H9 (cell line): ENCODE results near the gene SPRR2E. TPM values are rescaled to one million over a fixed set of nuclear protein-coding genes. Genes with fewer than 3 reads are reported as not detected.
"Not testable (repeated sequence)": the region's sequence is repeated elsewhere in the genome, so short reads cannot be mapped to it uniquely, and the experiment has no call there.

ENCODE experiments used
- DNase-seq: peaks from one replicate; pipeline ENCODE4 v3.0.0-alpha.2; 2017
- H2AFZ ChIP-seq: one replicate; pipeline ENCODE4 v1.6.1; 2013; ENCODE audit warnings: mild to moderate bottlenecking, low read length, control low read depth, moderate library complexity
- H2AK5ac ChIP-seq: 2 replicates; pipeline ENCODE4 v1.6.1; 2013; ENCODE audit warnings: low read length, control low read depth, mixed read lengths; ENCODE audit not compliant: insufficient read length
- H2BK120ac ChIP-seq: one replicate; pipeline ENCODE4 v1.6.1; 2013; ENCODE audit warnings: low read depth, mild to moderate bottlenecking, low read length, control low read depth, inconsistent platforms; ENCODE audit not compliant: poor library complexity, severe bottlenecking
- H2BK12ac ChIP-seq: 2 replicates; pipeline ENCODE4 v1.6.1; 2013; ENCODE audit warnings: low read length, control low read depth, mixed read lengths, low read depth; ENCODE audit not compliant: insufficient read length
- H2BK15ac ChIP-seq: 2 replicates; pipeline ENCODE4 v1.6.1; 2013; ENCODE audit warnings: low read depth, low read length, control low read depth
- H2BK20ac ChIP-seq: one replicate; pipeline ENCODE4 v1.6.1; 2013; ENCODE audit warnings: low read depth, mild to moderate bottlenecking, low read length, control low read depth, inconsistent platforms; ENCODE audit not compliant: poor library complexity, severe bottlenecking
- H2BK5ac ChIP-seq: 2 replicates; pipeline ENCODE4 v1.6.1; 2013; ENCODE audit warnings: low read length, control low read depth, mixed read lengths; ENCODE audit not compliant: insufficient read length
- H3K14ac ChIP-seq: 2 replicates; pipeline ENCODE4 v1.6.1; 2013; ENCODE audit warnings: low read length, control low read depth; ENCODE audit not compliant: insufficient read depth
- H3K18ac ChIP-seq: 2 replicates; pipeline ENCODE4 v1.6.1; 2013; ENCODE audit warnings: low read depth, mild to moderate bottlenecking, mixed read lengths, low read length, control low read depth; ENCODE audit not compliant: insufficient read length
- H3K23ac ChIP-seq: 2 replicates; pipeline ENCODE4 v1.6.1; 2013; ENCODE audit warnings: low read length, control low read depth, mixed read lengths, low read depth; ENCODE audit not compliant: insufficient read length
- H3K23me2 ChIP-seq: 2 replicates; pipeline ENCODE4 v1.6.1; 2013; ENCODE audit warnings: low read depth, mild to moderate bottlenecking, mixed read lengths, low read length, control low read depth; ENCODE audit not compliant: insufficient read length, poor library complexity, severe bottlenecking
- H3K27ac ChIP-seq: 2 replicates; pipeline ENCODE4 v1.5.1; 2013; ENCODE audit warnings: low read length, control low read depth, mixed read lengths, low read depth; ENCODE audit not compliant: insufficient read length
- H3K27me3 ChIP-seq: 2 replicates; pipeline ENCODE4 v1.6.1; 2013; ENCODE audit warnings: low read length, control low read depth, inconsistent platforms; ENCODE audit not compliant: insufficient read depth
- H3K4ac ChIP-seq: 2 replicates; pipeline ENCODE4 v1.6.1; 2013; ENCODE audit warnings: low read depth, mild to moderate bottlenecking, control low read depth, inconsistent platforms, low read length, moderate library complexity
- H3K4me1 ChIP-seq: 2 replicates; pipeline ENCODE4 v1.6.1; 2013; ENCODE audit warnings: low read length, control low read depth, inconsistent platforms; ENCODE audit not compliant: insufficient read depth
- H3K4me2 ChIP-seq: 2 replicates; pipeline ENCODE4 v1.6.1; 2013; ENCODE audit warnings: low read length, control low read depth, mixed read lengths; ENCODE audit not compliant: insufficient read length, insufficient read depth
- H3K56ac ChIP-seq: 2 replicates; pipeline ENCODE4 v1.6.1; 2013; ENCODE audit warnings: low read depth, mild to moderate bottlenecking, mixed read lengths, low read length, control low read depth; ENCODE audit not compliant: insufficient read length
- H3K79me1 ChIP-seq: 2 replicates; pipeline ENCODE4 v1.6.1; 2013; ENCODE audit warnings: low read depth, mild to moderate bottlenecking, moderate library complexity, low read length, control low read depth, inconsistent platforms; ENCODE audit not compliant: insufficient read depth, poor library complexity, severe bottlenecking
- H3K79me2 ChIP-seq: 2 replicates; pipeline ENCODE4 v1.6.1; 2013; ENCODE audit warnings: low read length, control low read depth, inconsistent platforms; ENCODE audit not compliant: insufficient read depth
- H3K9ac ChIP-seq: 2 replicates; pipeline ENCODE4 v1.6.1; 2013; ENCODE audit warnings: low read length, control low read depth, mixed read lengths; ENCODE audit not compliant: insufficient read length; ENCODE audit errors: extremely low read depth
- H3K9me3 ChIP-seq: one replicate; pipeline ENCODE4 v1.6.1; 2013; ENCODE audit warnings: low read depth, low read length, inconsistent platforms; ENCODE audit not compliant: control insufficient read depth
- H3T11ph ChIP-seq: one replicate; pipeline ENCODE4 v1.6.1; 2013; ENCODE audit warnings: mild to moderate bottlenecking, low read length, control low read depth, inconsistent platforms
- H4K20me1 ChIP-seq: one replicate; pipeline ENCODE4 v1.6.1; 2013; ENCODE audit not compliant: control insufficient read depth, insufficient read length, insufficient read depth
- H4K5ac ChIP-seq: 2 replicates; pipeline ENCODE4 v1.6.1; 2013; ENCODE audit warnings: low read depth, mild to moderate bottlenecking, mixed read lengths, low read length, control low read depth; ENCODE audit not compliant: insufficient read length
- H4K8ac ChIP-seq: replicated peaks from 2 replicates; pipeline ENCODE4 v1.6.1; 2013; ENCODE audit warnings: low read length, control low read depth, mixed read lengths, low read depth; ENCODE audit not compliant: insufficient read length
- H4K91ac ChIP-seq: 2 replicates; pipeline ENCODE4 v1.6.1; 2013; ENCODE audit warnings: low read depth, mild to moderate bottlenecking, moderate library complexity, mixed read lengths, low read length, control low read depth; ENCODE audit not compliant: insufficient read length
- H3K27ac Mint-ChIP-seq, 3 experiments: 2 replicates in 2 of 3; 3 replicates in 1 of 3; pipeline ENCODE4 v1.8.0; 2020 to 2021; ENCODE audit warnings: mixed read lengths in 3 of 3, mild to moderate bottlenecking in 1 of 3, moderate library complexity in 1 of 3
- H3K27me3 Mint-ChIP-seq: 2 replicates; pipeline ENCODE4 v1.8.0; 2021; ENCODE audit warnings: low read depth, mild to moderate bottlenecking, moderate library complexity, mixed read lengths
- H3K36me3 Mint-ChIP-seq, 3 experiments: 2 replicates in 2 of 3; 3 replicates in 1 of 3; pipeline ENCODE4 v1.8.0; 2020 to 2021; ENCODE audit warnings: low read depth in 3 of 3, mixed read lengths in 3 of 3; ENCODE audit not compliant: insufficient read depth in 1 of 3
- H3K4me1 Mint-ChIP-seq, 2 experiments: 2 replicates each; pipeline ENCODE4 v1.8.0; 2020; ENCODE audit warnings: mixed read lengths in 2 of 2
- H3K4me3 Mint-ChIP-seq, 2 experiments: 2 replicates in 1 of 2; 3 replicates in 1 of 2; pipeline ENCODE4 v1.8.0; 2020 to 2021; ENCODE audit warnings: mild to moderate bottlenecking in 2 of 2, mixed read lengths in 2 of 2, moderate library complexity in 1 of 2
- H3K9me3 Mint-ChIP-seq, 2 experiments: 2 replicates in 1 of 2; 3 replicates in 1 of 2; pipeline ENCODE4 v1.8.0; 2020; ENCODE audit warnings: mild to moderate bottlenecking in 2 of 2, mixed read lengths in 2 of 2, moderate library complexity in 1 of 2
- WGBS: extraction: QIAGEN DNeasy Blood & Tissue Kit; methylation state at CpG from one replicate; pipeline ENCODE4 v1.1.7; 2013; ENCODE audit warnings: missing lambda C conversion rate, low lambda C conversion rate, mixed read lengths; ENCODE audit not compliant: insufficient read length; ENCODE audit errors: extremely low coverage; 5-methylcytosine and 5-hydroxymethylcytosine counted together
- total RNA-seq: library from RNA; stranded (reverse); gene quantifications from 2 replicates; pipeline ENCODE4 v1.2.1, GENCODE V29; 2021
- TF ChIP-seq, protein P1 (sequence below): fragments of 200-600 bp; sonication (generic); conservative IDR thresholded peaks from 3 replicates; pipeline ENCODE4 v1.8.0; 2021; ENCODE audit warnings: antibody characterized with exemption, mild to moderate bottlenecking

Gene SPRR2E
- total RNA-seq, 1 experiment from 2014 or later: not detected

DNA sequence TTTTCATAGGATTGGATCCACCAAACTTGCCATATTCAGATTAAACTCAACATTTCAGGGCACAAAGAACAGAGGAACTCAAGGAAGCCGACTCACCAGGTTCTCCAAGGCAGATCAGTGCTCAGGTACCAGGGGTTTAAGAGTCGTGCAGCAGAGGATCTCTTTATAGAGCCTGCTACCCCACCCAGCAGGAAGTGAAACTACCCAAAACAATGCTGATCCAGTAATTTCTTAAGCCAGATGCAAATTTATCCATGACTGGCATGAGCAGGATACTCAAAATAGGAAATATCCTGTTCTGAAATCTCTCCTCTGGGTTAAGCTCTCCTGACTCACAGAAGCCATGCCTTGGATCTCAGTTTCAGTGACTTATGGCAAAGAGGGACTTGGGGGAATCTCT lies 37.0 kb downstream of the SPRR2E start, which contains the start of gene SPRR2A:
Gene SPRR2A, minus strand, starts transcription at position 138 of the 400 bp plus-strand sequence. CDS start 777 bp downstream, outside the sequence.
- no peak within 1 kb of the TSS for H3K27ac ChIP-seq

DNA sequence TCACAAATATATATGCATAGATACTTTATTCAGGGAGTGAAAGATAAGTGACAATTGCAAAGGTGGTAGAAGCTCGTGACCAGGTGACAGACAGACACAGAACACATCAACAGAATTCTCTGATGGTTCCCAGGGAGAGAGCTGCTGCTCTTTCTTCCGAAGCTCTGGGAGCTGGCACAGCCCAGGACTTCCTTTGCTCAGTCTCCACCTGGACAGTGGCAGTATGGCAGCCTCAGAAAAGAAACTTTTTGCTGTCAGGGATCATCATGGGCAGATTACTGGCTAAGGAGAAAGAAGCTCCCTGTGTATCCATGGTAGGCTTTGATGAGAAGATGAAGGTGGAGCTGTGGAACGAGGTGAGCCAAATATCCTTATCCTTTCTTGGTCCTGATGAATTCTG lies 38.2 kb downstream of the SPRR2E start:
- H4K5ac ChIP-seq, H4K91ac ChIP-seq, H3K18ac ChIP-seq, H2AFZ ChIP-seq, H2AK5ac ChIP-seq, H3T11ph ChIP-seq, H3K79me1 ChIP-seq, H3K9me3 Mint-ChIP-seq, H3K27me3 ChIP-seq, H3K4ac ChIP-seq, H3K23me2 ChIP-seq, H2BK20ac ChIP-seq, H2BK5ac ChIP-seq, H3K36me3 Mint-ChIP-seq, DNase-seq, H4K8ac ChIP-seq, H3K4me3 Mint-ChIP-seq, H4K20me1 ChIP-seq, H3K27me3 Mint-ChIP-seq, H3K9me3 ChIP-seq, H3K56ac ChIP-seq, H2BK120ac ChIP-seq, H3K4me1 Mint-ChIP-seq, H2BK12ac ChIP-seq, H3K27ac ChIP-seq, H3K27ac Mint-ChIP-seq, H3K9ac ChIP-seq, H3K79me2 ChIP-seq, H3K4me1 ChIP-seq, H2BK15ac ChIP-seq, H3K14ac ChIP-seq, H3K23ac ChIP-seq, H3K4me2 ChIP-seq: not testable (repeated sequence)
- WGBS: no CpG with 5 or more reads among the region's 3 CpGs

More for the DNA sequence above, 37.0 kb downstream of the SPRR2E start, which contains the start of gene SPRR2A:
- no peak for DNase-seq
- Histone ChIP-seq H4K20me1 (no peaks in the 10 kb centered on the region), H3K56ac (no peak within 1 kb of the TSS), H2BK5ac (no peak within 1 kb of the TSS), H2BK120ac (no peak within 1 kb of the TSS), H3T11ph (no peak within 1 kb of the TSS), H2BK12ac (no peak within 1 kb of the TSS), H3K9ac (no peak within 1 kb of the TSS), H3K4me1 (no peaks in the 10 kb centered on the region), H3K27me3 (no peaks in the 10 kb centered on the region), H3K23ac (no peak within 1 kb of the TSS), H4K91ac (no peak within 1 kb of the TSS), H2BK20ac (no peak within 1 kb of the TSS), H4K5ac (no peak within 1 kb of the TSS), H4K8ac (no peak within 1 kb of the TSS), H3K14ac (no peak within 1 kb of the TSS), H3K79me1 (no peaks in the 10 kb centered on the region), H3K79me2 (no peaks in the 10 kb centered on the region), H3K23me2 (no peaks in the 10 kb centered on the region), H2AFZ (no peak within 1 kb of the TSS), H2AK5ac (no peak within 1 kb of the TSS), H3K4me2 (no peak within 1 kb of the TSS), H2BK15ac (no peak within 1 kb of the TSS), H3K18ac (no peak within 1 kb of the TSS), H3K4ac (no peak within 1 kb of the TSS), H3K9me3 (no peaks in the 10 kb centered on the region)
- no CpG with 5 or more reads among the region's 2 CpGs for WGBS
- H3K27me3 Mint-ChIP-seq: peaks cover 1% of the 10 kb centered on the region; the same call in 1 of the 2 replicates
- peaks cover 0 to 2% of the 10 kb centered on the region in 2 experiments; a peak in 1 of 4 replicates for H3K4me1 Mint-ChIP-seq
- no peaks in the 10 kb centered on the region for H3K36me3 Mint-ChIP-seq
- H3K4me3 Mint-ChIP-seq: no peak within 1 kb of the TSS
- TF ChIP-seq, protein P1, sequence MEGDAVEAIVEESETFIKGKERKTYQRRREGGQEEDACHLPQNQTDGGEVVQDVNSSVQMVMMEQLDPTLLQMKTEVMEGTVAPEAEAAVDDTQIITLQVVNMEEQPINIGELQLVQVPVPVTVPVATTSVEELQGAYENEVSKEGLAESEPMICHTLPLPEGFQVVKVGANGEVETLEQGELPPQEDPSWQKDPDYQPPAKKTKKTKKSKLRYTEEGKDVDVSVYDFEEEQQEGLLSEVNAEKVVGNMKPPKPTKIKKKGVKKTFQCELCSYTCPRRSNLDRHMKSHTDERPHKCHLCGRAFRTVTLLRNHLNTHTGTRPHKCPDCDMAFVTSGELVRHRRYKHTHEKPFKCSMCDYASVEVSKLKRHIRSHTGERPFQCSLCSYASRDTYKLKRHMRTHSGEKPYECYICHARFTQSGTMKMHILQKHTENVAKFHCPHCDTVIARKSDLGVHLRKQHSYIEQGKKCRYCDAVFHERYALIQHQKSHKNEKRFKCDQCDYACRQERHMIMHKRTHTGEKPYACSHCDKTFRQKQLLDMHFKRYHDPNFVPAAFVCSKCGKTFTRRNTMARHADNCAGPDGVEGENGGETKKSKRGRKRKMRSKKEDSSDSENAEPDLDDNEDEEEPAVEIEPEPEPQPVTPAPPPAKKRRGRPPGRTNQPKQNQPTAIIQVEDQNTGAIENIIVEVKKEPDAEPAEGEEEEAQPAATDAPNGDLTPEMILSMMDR: no peak
- H3K27ac Mint-ChIP-seq: no peak within 1 kb of the TSS
- peaks cover 3 to 5% of the 10 kb centered on the region in 2 experiments; a peak in 4 of 5 replicates for H3K9me3 Mint-ChIP-seq
